Mesenchymal stem cell (in vitro differentiated cells and primary cell): ENCODE results near the gene GPRIN3.
"Not testable (repeated sequence)": the region's sequence is repeated elsewhere in the genome, so short reads cannot be mapped to it uniquely, and the experiment has no call there.

ENCODE experiments used
- DNase-seq: peaks from one replicate; pipeline ENCODE4 v3.0.0-alpha.2; 2013
- H2AFZ ChIP-seq: one replicate; pipeline ENCODE4 v1.6.1; 2013; ENCODE audit warnings: low read depth, mild to moderate bottlenecking, control low read depth, inconsistent platforms, low read length, moderate library complexity
- H2AK5ac ChIP-seq: 2 replicates; pipeline ENCODE4 v1.6.1; 2013; ENCODE audit warnings: low read length, moderate library complexity, mild to moderate bottlenecking, inconsistent platforms; ENCODE audit not compliant: severe bottlenecking
- H2BK120ac ChIP-seq: one replicate; pipeline ENCODE4 v1.6.1; 2013; ENCODE audit warnings: low read depth, mild to moderate bottlenecking, inconsistent platforms, low read length, moderate library complexity
- H2BK12ac ChIP-seq, 2 experiments: one replicate each; pipeline ENCODE4 v1.6.1; 2013; ENCODE audit warnings: inconsistent platforms in 2 of 2, low read length in 2 of 2, mild to moderate bottlenecking in 2 of 2, moderate library complexity in 2 of 2, control low read depth in 1 of 2
- H2BK15ac ChIP-seq: one replicate; pipeline ENCODE4 v1.6.1; 2013; ENCODE audit warnings: mild to moderate bottlenecking, low read depth, inconsistent platforms; ENCODE audit not compliant: poor library complexity, severe bottlenecking
- H2BK5ac ChIP-seq: 2 replicates; pipeline ENCODE4 v1.6.1; 2013; ENCODE audit warnings: low read depth, mild to moderate bottlenecking, low read length, control low read depth, inconsistent platforms; ENCODE audit not compliant: poor library complexity, severe bottlenecking
- H3K14ac ChIP-seq, 2 experiments: one replicate each; pipeline ENCODE4 v1.6.1; 2013; ENCODE audit warnings: inconsistent platforms in 2 of 2, low read length in 2 of 2, control low read depth in 1 of 2, mild to moderate bottlenecking in 1 of 2, moderate library complexity in 1 of 2
- H3K18ac ChIP-seq, 2 experiments: one replicate each; pipeline ENCODE4 v1.6.1; 2013; ENCODE audit warnings: inconsistent platforms in 2 of 2, low read length in 2 of 2, control low read depth in 1 of 2, low read depth in 1 of 2, mild to moderate bottlenecking in 1 of 2
- H3K23ac ChIP-seq, 2 experiments: one replicate each; pipeline ENCODE4 v1.6.1; 2013; ENCODE audit warnings: inconsistent platforms in 2 of 2, low read length in 2 of 2, mild to moderate bottlenecking in 2 of 2, moderate library complexity in 2 of 2, control low read depth in 1 of 2
- H3K27ac ChIP-seq: 2 replicates; pipeline ENCODE4 v1.5.1; 2013; ENCODE audit warnings: mild to moderate bottlenecking, moderate library complexity, low read length, control low read depth, inconsistent platforms; ENCODE audit not compliant: poor library complexity, severe bottlenecking
- H3K27me3 ChIP-seq, 2 experiments: 2 replicates each; pipeline versions ENCODE4 v1.6.1 to v1.7.0; 2013; ENCODE audit warnings: low read length in 2 of 2, mild to moderate bottlenecking in 2 of 2, moderate library complexity in 2 of 2, control low read depth in 1 of 2, inconsistent platforms in 1 of 2; ENCODE audit not compliant: control insufficient read depth in 1 of 2, insufficient read depth in 1 of 2
- H3K36me3 ChIP-seq, 2 experiments: 2 replicates each; pipeline versions ENCODE4 v1.6.1 to v1.7.0; 2013; ENCODE audit warnings: low read length in 2 of 2, control low read depth in 1 of 2, inconsistent platforms in 1 of 2, low read depth in 1 of 2, mild to moderate bottlenecking in 1 of 2; ENCODE audit not compliant: insufficient read depth in 2 of 2, control insufficient read depth in 1 of 2
- H3K4ac ChIP-seq, 2 experiments: one replicate each; pipeline ENCODE4 v1.6.1; 2013; ENCODE audit warnings: inconsistent platforms in 2 of 2, low read length in 2 of 2, mild to moderate bottlenecking in 2 of 2, moderate library complexity in 2 of 2, control low read depth in 1 of 2, low read depth in 1 of 2
- H3K4me1 ChIP-seq: 2 replicates; pipeline ENCODE4 v1.6.1; 2013; ENCODE audit warnings: low read depth, low read length, control low read depth; ENCODE audit not compliant: control insufficient read depth, insufficient read depth
- H3K4me2 ChIP-seq: 2 replicates; pipeline ENCODE4 v1.6.1; 2013; ENCODE audit warnings: low read length, mild to moderate bottlenecking, inconsistent platforms; ENCODE audit not compliant: poor library complexity, severe bottlenecking
- H3K4me3 ChIP-seq, 2 experiments: 2 replicates each; pipeline versions ENCODE4 v1.5.1 to v1.7.0; 2013; ENCODE audit warnings: low read length in 2 of 2, mild to moderate bottlenecking in 2 of 2, control low read depth in 1 of 2, low read depth in 1 of 2; ENCODE audit not compliant: insufficient read depth in 1 of 2
- H3K79me1 ChIP-seq: replicated peaks from 2 replicates; pipeline ENCODE4 v1.6.1; 2013; ENCODE audit warnings: mild to moderate bottlenecking, control low read depth, low read length, inconsistent platforms; ENCODE audit not compliant: poor library complexity, severe bottlenecking
- H3K9ac ChIP-seq: 2 replicates; pipeline ENCODE4 v1.7.0; 2013; ENCODE audit warnings: mild to moderate bottlenecking, low read length, moderate library complexity
- H3K9me3 ChIP-seq: 2 replicates; pipeline ENCODE4 v1.7.0; 2013; ENCODE audit warnings: mild to moderate bottlenecking, low read length; ENCODE audit not compliant: control insufficient read depth
- H4K8ac ChIP-seq: one replicate; pipeline ENCODE4 v1.6.1; 2013; ENCODE audit warnings: inconsistent platforms, mild to moderate bottlenecking, low read length, moderate library complexity
- H4K91ac ChIP-seq: one replicate; pipeline ENCODE4 v1.6.1; 2013; ENCODE audit warnings: mild to moderate bottlenecking, low read length, inconsistent platforms
- WGBS: methylation state at CpG from one replicate; pipeline ENCODE4 v1.1.7; 2013; ENCODE audit warnings: mixed read lengths; 5-methylcytosine and 5-hydroxymethylcytosine counted together

The GPRIN3 gene

GRCh38 chr4:89212666-89213381 lies 94.8 kb downstream of the GPRIN3 start:
- H2BK5ac ChIP-seq: no peak overlapping the region

DNA sequence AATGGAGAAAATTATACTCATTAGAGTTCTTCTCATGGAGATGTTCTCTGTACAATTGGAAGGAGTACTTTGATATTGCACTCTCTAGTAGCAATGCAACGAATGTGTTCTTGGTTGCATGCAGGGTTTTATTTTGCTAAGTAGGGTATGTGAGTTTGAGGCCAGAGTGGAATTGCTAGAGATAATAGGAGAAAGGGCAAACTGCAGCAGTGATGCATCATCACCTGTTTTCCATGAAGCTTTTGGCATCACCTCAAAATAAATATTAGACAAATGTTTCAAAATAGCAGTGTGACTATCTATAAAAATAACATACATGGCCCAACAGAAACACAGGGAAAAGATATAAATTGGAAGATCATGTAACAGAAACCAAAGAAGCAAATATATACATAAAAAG lies 103.0 kb downstream of the GPRIN3 start:
- Histone ChIP-seq H3K4me1 (no peaks in the 10 kb centered on the region), H2BK5ac (no peak overlapping the region), H3K9ac (no peak overlapping the region), H2BK120ac (no peak overlapping the region), H3K9me3 (no peaks in the 10 kb centered on the region), H2BK12ac (no peak overlapping the region), H3K4me2 (no peak overlapping the region), H3K79me1 (no peaks in the 10 kb centered on the region), H2AFZ (no peak overlapping the region), H3K36me3 (no peaks in the 10 kb centered on the region), H4K91ac (no peak overlapping the region), H3K18ac (no peak overlapping the region), H3K4ac (no peak overlapping the region), H3K14ac (no peak overlapping the region), H2AK5ac (no peak overlapping the region), H3K27me3 (no peaks in the 10 kb centered on the region), H4K8ac (no peak overlapping the region), H3K27ac (no peak overlapping the region), H3K23ac (no peak overlapping the region), H2BK15ac (no peak overlapping the region), H3K4me3 (no peak overlapping the region)
- no peak for DNase-seq
- 82% methylated on average over 1 of the region's 1 CpG for WGBS

More at GRCh38 chr4:89212666-89213381, 94.8 kb downstream of the GPRIN3 start:
- Histone ChIP-seq H3K27ac (no peak overlapping the region), H3K9me3 (no peaks in the 10 kb centered on the region), H2AFZ (no peak overlapping the region), H2AK5ac (no peak overlapping the region), H3K9ac (no peak overlapping the region), H3K4me1 (no peaks in the 10 kb centered on the region), H3K4ac (no peak overlapping the region), H2BK120ac (no peak overlapping the region), H4K8ac (no peak overlapping the region), H3K18ac (no peak overlapping the region), H3K4me3 (no peak overlapping the region), H3K4me2 (no peak overlapping the region), H3K36me3 (no peaks in the 10 kb centered on the region), H2BK15ac (no peak overlapping the region), H3K23ac (no peak overlapping the region), H3K14ac (no peak overlapping the region), H3K79me1 (no peaks in the 10 kb centered on the region), H4K91ac (no peak overlapping the region), H2BK12ac (no peak overlapping the region), H3K27me3 (peaks cover 0 to 40% of the 10 kb centered on the region in 2 experiments)
- DNase-seq: no peak
- 97% methylated on average over 4 of the region's 4 CpGs for WGBS

DNA sequence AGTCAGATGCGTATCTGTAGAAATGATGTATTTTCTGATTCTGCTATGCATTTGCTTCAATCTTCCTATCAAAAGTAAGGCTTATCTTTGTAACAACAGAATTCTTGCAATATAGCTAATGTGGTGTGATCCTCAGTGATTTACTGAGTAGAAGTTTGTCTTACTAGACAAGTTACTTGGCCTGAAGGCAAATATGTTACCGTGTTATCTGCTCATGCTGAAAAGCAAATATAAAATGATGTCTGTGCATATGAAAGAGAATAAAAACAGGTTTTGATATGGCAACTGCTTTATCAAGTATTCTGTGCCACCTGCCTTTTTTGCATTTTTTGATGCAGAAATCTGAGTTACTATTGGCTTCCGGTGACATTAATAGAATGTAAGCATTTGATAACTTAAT lies 103.7 kb downstream of the GPRIN3 start:
- no peak overlapping the region for H2BK15ac ChIP-seq

DNA sequence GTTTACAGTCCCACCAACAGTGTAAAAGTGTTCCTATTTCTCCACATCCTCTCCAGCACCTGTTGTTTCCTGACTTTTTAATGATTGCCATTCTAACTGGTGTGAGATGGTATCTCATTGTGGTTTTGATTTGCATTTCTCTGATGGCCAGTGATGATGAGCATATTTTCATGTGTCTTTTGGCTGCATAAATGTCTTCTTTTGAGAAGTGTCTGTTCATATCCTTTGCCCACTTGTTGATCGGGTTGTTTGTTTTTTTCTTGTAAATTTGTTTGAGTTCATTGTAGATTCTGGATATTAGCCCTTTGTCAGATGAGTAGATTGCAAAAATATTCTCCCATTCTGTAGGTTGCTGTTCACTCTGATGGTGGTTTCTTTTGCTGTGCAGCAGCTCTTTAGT lies 108.2 kb downstream of the GPRIN3 start:
- H2BK5ac ChIP-seq, H3K14ac ChIP-seq, H2BK12ac ChIP-seq, H4K91ac ChIP-seq, H2BK15ac ChIP-seq, H3K23ac ChIP-seq, H3K18ac ChIP-seq, DNase-seq, H3K4me2 ChIP-seq, H3K9ac ChIP-seq, H4K8ac ChIP-seq, H3K9me3 ChIP-seq, H3K4ac ChIP-seq, H3K36me3 ChIP-seq, H3K79me1 ChIP-seq, H3K27me3 ChIP-seq, H3K4me3 ChIP-seq, H2BK120ac ChIP-seq, H3K4me1 ChIP-seq, H3K27ac ChIP-seq, H2AK5ac ChIP-seq, H2AFZ ChIP-seq: not testable (repeated sequence)
- WGBS: no CpG with 5 or more reads among the region's 1 CpG

More for the DNA sequence above, 103.7 kb downstream of the GPRIN3 start:
- Histone ChIP-seq H2BK5ac (no peak overlapping the region), H2BK120ac (no peak overlapping the region), H3K36me3 (no peaks in the 10 kb centered on the region), H3K27ac (no peak overlapping the region), H3K4me1 (no peaks in the 10 kb centered on the region), H2AFZ (no peak overlapping the region), H2AK5ac (no peak overlapping the region), H3K14ac (no peak overlapping the region), H3K4me3 (no peak overlapping the region), H4K91ac (no peak overlapping the region), H3K9ac (no peak overlapping the region), H3K27me3 (no peaks in the 10 kb centered on the region), H2BK12ac (no peak overlapping the region), H3K18ac (no peak overlapping the region), H3K9me3 (no peaks in the 10 kb centered on the region), H3K4ac (no peak overlapping the region), H3K79me1 (no peaks in the 10 kb centered on the region), H3K23ac (no peak overlapping the region), H4K8ac (no peak overlapping the region), H3K4me2 (no peak overlapping the region)
- DNase-seq: no peak
- WGBS: 100% methylated on average over 2 of the region's 3 CpGs
